PFSK-1 (cell line): ENCODE data around the gene PRRG3.

Experiments
- FOXP2 ChIP-seq: optimal IDR thresholded peaks from 2 replicates; pipeline ENCODE3; 2011; ENCODE audit warnings: borderline replicate concordance, control low read depth, inconsistent platforms; ENCODE audit not compliant: insufficient read depth; ENCODE audit errors: extremely low read length, extremely low read depth
- POLR2AphosphoS5 ChIP-seq: IDR thresholded peaks from 2 replicates; pipeline ENCODE4 v1.6.1; 2012; ENCODE audit warnings: low read depth, mild to moderate bottlenecking, control low read depth, low read length, moderate library complexity
- SIN3A ChIP-seq: IDR thresholded peaks from 2 replicates; pipeline ENCODE4 v1.6.1; 2012; ENCODE audit warnings: mild to moderate bottlenecking, low read length, moderate library complexity, borderline replicate concordance; ENCODE audit not compliant: insufficient read depth
- TAF1 ChIP-seq: IDR thresholded peaks from 2 replicates; pipeline ENCODE4 v1.6.1; 2012; ENCODE audit warnings: low read length, control low read depth, borderline replicate concordance; ENCODE audit not compliant: insufficient read depth
- TF ChIP-seq, protein P1 (sequence below), 2 experiments: IDR thresholded peaks; 2 replicates each; pipeline versions ENCODE4 v1.6.1 to v1.8.0; 2011 to 2012; ENCODE audit warnings: low read depth in 2 of 2, low read length in 2 of 2, control low read depth in 1 of 2, inconsistent platforms in 1 of 2, mild to moderate bottlenecking in 1 of 2, moderate library complexity in 1 of 2; ENCODE audit not compliant: insufficient read depth in 1 of 2

PRRG3 gene

DNA sequence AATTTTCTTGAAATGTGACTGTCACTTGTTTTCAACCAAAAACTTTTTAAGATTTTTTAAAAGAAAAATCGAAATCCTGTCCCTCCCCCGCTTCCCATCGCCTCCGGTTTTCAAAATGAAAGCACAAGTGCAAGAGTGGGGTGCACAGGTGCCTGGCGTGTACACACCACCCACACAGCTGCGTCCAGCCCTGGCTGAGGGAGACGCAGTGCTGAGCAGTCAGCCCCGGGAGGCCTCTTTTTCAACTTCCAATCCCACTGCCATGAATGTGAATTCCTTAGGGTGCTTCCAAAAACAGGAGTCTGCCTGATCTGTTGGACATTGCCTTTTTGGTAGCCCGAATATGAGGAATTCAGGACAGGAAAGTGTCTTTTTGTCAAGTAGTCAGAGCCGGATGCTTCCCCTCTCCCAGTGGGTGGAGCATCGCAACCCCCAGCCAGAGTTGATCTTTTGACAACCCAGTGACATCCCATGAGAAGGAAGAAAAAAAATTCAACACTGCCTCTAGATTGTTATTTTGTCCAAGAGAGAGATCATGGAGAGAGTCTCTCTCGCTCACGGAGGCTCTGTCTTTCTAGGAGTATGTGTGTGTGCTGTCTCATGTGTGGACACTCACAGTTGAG is 8.9 kb downstream of the PRRG3 start:
- TF ChIP-seq POLR2AphosphoS5 (no peak), SIN3A (no peak), TAF1 (no peak), FOXP2 (no peak)
- TF ChIP-seq, protein P1, sequence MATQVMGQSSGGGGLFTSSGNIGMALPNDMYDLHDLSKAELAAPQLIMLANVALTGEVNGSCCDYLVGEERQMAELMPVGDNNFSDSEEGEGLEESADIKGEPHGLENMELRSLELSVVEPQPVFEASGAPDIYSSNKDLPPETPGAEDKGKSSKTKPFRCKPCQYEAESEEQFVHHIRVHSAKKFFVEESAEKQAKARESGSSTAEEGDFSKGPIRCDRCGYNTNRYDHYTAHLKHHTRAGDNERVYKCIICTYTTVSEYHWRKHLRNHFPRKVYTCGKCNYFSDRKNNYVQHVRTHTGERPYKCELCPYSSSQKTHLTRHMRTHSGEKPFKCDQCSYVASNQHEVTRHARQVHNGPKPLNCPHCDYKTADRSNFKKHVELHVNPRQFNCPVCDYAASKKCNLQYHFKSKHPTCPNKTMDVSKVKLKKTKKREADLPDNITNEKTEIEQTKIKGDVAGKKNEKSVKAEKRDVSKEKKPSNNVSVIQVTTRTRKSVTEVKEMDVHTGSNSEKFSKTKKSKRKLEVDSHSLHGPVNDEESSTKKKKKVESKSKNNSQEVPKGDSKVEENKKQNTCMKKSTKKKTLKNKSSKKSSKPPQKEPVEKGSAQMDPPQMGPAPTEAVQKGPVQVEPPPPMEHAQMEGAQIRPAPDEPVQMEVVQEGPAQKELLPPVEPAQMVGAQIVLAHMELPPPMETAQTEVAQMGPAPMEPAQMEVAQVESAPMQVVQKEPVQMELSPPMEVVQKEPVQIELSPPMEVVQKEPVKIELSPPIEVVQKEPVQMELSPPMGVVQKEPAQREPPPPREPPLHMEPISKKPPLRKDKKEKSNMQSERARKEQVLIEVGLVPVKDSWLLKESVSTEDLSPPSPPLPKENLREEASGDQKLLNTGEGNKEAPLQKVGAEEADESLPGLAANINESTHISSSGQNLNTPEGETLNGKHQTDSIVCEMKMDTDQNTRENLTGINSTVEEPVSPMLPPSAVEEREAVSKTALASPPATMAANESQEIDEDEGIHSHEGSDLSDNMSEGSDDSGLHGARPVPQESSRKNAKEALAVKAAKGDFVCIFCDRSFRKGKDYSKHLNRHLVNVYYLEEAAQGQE (IDR thresholded peaks at IDR 0.05; ENCODE audit: insufficient read depth in 1 of 2, low read depth in 2 of 2, low read length in 2 of 2): no peak

DNA sequence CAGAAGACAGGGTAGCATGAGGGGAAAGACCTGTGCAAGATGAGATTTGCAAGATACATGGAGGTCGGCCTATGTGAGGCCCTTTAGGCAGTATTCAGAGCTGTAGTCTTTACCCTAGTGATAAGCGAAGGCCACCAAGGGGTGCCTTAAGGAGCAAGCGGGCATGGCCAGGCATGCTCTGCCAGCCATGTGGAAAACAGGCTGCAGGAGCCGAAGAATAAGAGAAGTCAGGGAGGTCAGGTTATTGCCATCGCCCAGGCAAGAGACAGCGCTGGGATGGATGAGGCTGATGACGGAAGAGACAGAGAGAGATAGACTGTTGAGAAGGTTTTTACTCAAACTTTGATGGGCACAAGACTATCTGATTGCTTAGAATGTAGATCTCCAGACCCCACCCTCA is 13.6 kb downstream of the PRRG3 start:
- TF ChIP-seq TAF1 (no peak), POLR2AphosphoS5 (no peak)

DNA sequence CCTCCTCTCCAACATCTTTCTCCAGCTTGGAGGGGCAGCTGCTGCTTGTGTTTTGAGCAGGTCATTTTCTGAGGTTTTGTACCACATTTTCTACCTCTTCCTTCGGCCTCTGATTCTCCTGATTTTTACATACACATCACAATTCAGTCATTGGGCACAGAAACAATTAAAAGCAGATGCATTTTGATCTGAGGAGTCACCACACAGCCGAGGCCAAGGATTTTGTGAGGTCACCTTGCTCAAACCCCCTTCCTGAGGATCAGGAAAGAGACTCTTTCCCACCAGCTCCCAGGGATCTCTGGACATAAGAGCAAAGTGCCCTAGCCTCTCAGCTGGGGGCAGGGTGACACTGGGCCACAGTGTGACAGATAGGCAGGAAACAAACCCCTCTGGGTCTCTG is 15.2 kb downstream of the PRRG3 start:
- no peak for TF ChIP-seq FOXP2
- TF ChIP-seq SIN3A: no peak
- no peak for TF ChIP-seq TAF1
- TF ChIP-seq, protein P1 (IDR thresholded peaks at IDR 0.05; ENCODE audit: insufficient read depth in 1 of 2, low read depth in 2 of 2, low read length in 2 of 2): no peak
- no peak for TF ChIP-seq POLR2AphosphoS5

DNA sequence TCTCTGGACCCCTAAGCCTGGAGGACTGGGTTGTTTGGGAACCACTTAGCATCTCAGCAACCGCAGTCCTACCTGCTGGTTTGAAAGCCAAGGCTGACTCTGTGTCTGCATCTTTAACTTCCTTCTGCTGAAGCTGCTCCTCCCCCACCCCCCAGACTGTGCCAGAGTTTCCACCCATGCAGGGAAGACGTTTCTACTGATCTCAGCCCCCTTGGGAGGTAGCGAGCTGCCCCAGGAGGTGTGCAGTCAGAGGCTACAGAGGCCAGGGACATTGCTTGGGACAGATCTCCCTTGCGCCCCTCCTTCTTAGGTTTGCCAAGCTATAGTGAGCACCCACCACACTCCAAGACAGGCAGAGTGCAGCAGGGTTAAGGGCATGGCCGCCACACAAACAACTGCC is 15.9 kb downstream of the PRRG3 start:
- no peak for TF ChIP-seq FOXP2
- TF ChIP-seq POLR2AphosphoS5: no peak
- TF ChIP-seq, protein P1 (IDR thresholded peaks at IDR 0.05; ENCODE audit: insufficient read depth in 1 of 2, low read depth in 2 of 2, low read length in 2 of 2): no peak
- no peak for TF ChIP-seq TAF1

DNA sequence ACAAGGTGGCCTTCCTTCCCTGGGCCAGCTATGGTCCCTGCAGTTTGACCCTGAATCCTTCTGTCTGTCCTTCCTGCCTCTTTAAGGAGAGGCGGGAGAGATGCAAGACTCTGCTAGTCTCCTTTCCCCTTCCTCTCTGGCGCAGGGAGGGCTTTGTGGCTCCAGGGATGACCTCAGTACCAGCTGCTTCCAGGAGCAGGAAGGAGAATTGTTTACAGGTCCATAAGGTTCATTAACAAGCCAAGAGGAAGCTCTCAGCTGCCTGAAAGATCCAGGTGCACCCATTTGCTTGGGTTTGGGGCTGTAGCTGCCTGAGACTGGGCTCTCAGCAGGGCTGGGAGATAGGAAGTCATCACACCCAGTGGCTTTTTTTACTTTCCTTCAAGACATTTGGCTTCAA is 16.5 kb downstream of the PRRG3 start:
- TF ChIP-seq, protein P1 (IDR thresholded peaks at IDR 0.05; ENCODE audit: insufficient read depth in 1 of 2, low read depth in 2 of 2, low read length in 2 of 2): no peak
- no peak for TF ChIP-seq FOXP2
- no peak for TF ChIP-seq SIN3A
- no peak for TF ChIP-seq POLR2AphosphoS5
- no peak for TF ChIP-seq TAF1

DNA sequence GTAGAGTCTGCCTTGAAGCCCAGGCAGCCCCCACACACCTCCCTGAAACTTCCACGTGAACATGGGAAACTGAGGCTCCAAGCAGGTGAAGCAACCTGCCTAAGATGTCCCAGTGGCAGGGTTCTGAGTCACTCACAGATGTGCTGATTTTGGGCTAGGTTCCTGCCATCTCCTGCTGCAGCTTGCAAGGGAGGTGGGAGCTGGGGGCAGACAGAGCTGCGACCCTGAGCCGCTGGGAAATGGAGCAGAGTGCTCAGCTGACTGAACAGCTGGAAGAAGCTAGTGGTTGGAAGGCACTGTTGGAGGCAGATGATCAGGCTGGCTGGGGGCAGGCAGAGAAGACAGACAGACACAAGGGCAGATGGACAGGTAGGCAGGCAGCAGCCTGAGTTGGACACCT is 17.0 kb downstream of the PRRG3 start:
- TF ChIP-seq POLR2AphosphoS5: no peak
- no peak for TF ChIP-seq SIN3A
- TF ChIP-seq FOXP2: no peak
- TF ChIP-seq, protein P1 (IDR thresholded peaks at IDR 0.05; ENCODE audit: insufficient read depth in 1 of 2, low read depth in 2 of 2, low read length in 2 of 2): no peak
- no peak for TF ChIP-seq TAF1
